ENCODE measurements around the gene CROCC. TPM values are rescaled to one million over a fixed set of nuclear protein-coding genes. Genes with fewer than 3 reads are reported as not detected.
"Not testable (repeated sequence)": the region's sequence is repeated elsewhere in the genome, so short reads cannot be mapped to it uniquely, and the experiment has no call there.

The CROCC gene
- total and polyA plus RNA-seq, 7 experiments from 2014 or later: 1.4 to 84.8 (median 61.9) TPM

DNA sequence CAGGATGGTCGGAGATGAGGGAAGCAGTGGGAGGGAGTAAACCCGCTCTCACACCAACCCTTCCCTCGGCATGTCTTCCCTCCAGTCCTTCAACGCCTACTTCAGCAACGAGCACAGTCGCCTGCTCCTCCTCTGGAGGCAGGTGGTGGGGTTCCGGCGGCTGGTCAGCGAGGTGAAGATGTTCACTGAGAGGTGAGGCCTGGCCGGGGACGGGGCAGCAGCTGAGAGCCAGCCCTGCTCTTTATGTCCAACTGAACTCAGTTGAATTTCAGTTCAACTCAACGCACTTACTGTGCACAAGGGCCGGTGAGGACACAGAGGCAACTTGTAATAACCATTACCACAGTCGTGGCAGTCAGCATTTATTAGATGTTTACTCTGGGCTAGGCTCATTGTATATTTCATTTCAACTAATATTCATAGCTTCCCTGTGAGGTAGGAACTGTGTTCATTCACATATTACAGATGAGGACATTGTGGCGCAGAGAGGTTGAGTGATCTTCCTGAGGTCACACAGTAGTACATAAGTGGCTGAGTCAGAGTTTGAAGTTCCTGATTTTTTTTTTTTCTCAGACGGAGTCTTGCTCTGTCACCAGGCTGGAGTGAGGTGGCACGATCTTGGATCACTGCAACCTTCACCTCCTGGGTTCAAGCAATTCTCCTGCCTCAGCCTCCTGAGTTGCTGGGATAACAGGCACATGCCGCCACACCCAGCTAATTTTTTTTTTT, 9.6 kb downstream of the CROCC start:
- peaks cover 0 to 34% (median 10%) of the 10 kb centered on the region in 5 donors for H3K36me3 Mint-ChIP-seq

DNA sequence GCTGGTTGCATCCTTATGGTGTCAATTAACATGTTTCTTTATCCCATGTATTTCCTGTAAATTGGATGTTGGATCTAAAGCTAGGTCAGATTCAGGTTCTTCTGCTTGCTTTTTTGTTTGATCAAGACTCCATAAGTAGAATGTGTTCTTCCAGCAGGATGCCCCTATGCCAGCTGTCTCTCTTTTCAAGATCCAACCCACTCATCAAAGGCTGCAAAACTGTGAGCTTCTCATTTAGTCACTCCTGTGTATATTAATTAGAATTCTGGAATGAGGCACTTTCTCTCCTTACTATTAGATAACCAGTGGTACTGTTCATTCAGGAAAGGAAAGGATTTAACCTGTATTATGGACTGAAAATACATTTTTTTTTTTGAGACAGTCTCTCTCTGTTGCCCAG, 12.2 kb downstream of the CROCC start:
- ATAC-seq; H3K4me1 ChIP-seq (ENCODE audit: control insufficient read depth in 2 of 2, insufficient read depth in 2 of 2, low read length in 2 of 2); H3K27me3 ChIP-seq (ENCODE audit: control insufficient read depth in 2 of 2, insufficient read depth in 2 of 2, low read length in 2 of 2); H3K9me3 Mint-ChIP-seq; H3K27me3 Mint-ChIP-seq; H3K4me3 Mint-ChIP-seq; H3K27ac ChIP-seq (ENCODE audit: low read depth, low read length); H3K4me1 Mint-ChIP-seq; DNase-seq; H3K4me3 ChIP-seq (ENCODE audit: low read length); H3K9me3 ChIP-seq (ENCODE audit: control insufficient read depth in 2 of 3, low read length in 3 of 3); intact Hi-C loops (cut with micrococcal nuclease): not testable (repeated sequence)
- CTCF ChIA-PET: interaction anchor here (0.6 to 0.7 kb wide), 2 partner anchors 18 to 366 kb away, joined by 3 to 5 read pairs; no protein-coding TSS in a partner anchor
- POLR2A ChIA-PET: interaction anchor here (0.6 to 0.7 kb wide), 3 partner anchors 9 to 916 kb away, joined by 3 to 11 read pairs (median 3); no protein-coding TSS in a partner anchor
- Mint-ChIP-seq H3K36me3 (peaks cover 0 to 39% (median 10%) of the 10 kb centered on the region in 5 donors), H3K27ac (peak overlapping the region in 1 of 9 donors; percentile 24)
- peaks cover 0 to 34% (median 0%) of the 10 kb centered on the region in 3 experiments for H3K36me3 ChIP-seq (ENCODE audit: control insufficient read depth in 2 of 3, insufficient read depth in 3 of 3, low read length in 3 of 3)

More for the DNA sequence above, 9.6 kb downstream of the CROCC start:
- H3K9me3 Mint-ChIP-seq; intact Hi-C loops (cut with micrococcal nuclease); H3K4me3 Mint-ChIP-seq; H3K27me3 Mint-ChIP-seq; H3K9me3 ChIP-seq (ENCODE audit: control insufficient read depth in 2 of 3, low read length in 3 of 3); H3K4me1 ChIP-seq (ENCODE audit: control insufficient read depth in 2 of 2, insufficient read depth in 2 of 2, low read length in 2 of 2); DNase-seq; H3K27me3 ChIP-seq (ENCODE audit: control insufficient read depth in 2 of 2, insufficient read depth in 2 of 2, low read length in 2 of 2); H3K27ac ChIP-seq (ENCODE audit: low read depth, low read length); ATAC-seq; H3K4me3 ChIP-seq (ENCODE audit: low read length); CTCF ChIA-PET: not testable (repeated sequence)
- H3K36me3 ChIP-seq (ENCODE audit: control insufficient read depth in 2 of 3, insufficient read depth in 3 of 3, low read length in 3 of 3): peaks cover 0 to 13% (median 0%) of the 10 kb centered on the region in 3 experiments
- POLR2A ChIA-PET: interaction anchor here (0.5 kb wide), 1 partner anchor 26 kb away, joined by 4 read pairs; no protein-coding TSS in a partner anchor
- peaks cover 0 to 19% (median 0%) of the 10 kb centered on the region in 7 donors for H3K4me1 Mint-ChIP-seq
- H3K27ac Mint-ChIP-seq: peak overlapping the region in 2 of 9 donors; percentile 15 to 49

DNA sequence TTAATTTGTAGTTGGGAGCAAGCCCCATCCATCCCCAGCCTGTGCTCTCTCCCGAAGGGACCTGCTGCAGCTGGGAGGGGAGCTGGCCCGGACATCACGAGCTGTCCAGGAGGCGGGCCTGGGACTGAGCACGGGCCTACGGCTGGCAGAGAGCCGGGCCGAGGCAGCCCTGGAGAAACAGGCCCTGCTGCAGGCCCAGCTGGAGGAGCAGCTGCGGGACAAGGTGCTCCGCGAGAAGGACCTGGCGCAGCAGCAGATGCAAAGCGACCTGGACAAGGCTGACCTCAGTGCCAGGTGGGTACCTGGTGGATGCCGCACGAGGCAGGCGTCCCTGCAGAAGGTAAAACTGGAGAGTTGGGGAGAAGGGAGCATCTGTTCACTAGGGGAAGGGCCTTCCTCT, 14.8 kb downstream of the CROCC start:
- POLR2A ChIA-PET; H3K4me3 Mint-ChIP-seq; intact Hi-C loops (cut with micrococcal nuclease); H3K9me3 ChIP-seq (ENCODE audit: control insufficient read depth in 2 of 3, low read length in 3 of 3); DNase-seq; H3K4me1 Mint-ChIP-seq; H3K27me3 Mint-ChIP-seq; H3K4me1 ChIP-seq (ENCODE audit: control insufficient read depth in 2 of 2, insufficient read depth in 2 of 2, low read length in 2 of 2); H3K27ac Mint-ChIP-seq; H3K27me3 ChIP-seq (ENCODE audit: control insufficient read depth in 2 of 2, insufficient read depth in 2 of 2, low read length in 2 of 2); H3K27ac ChIP-seq (ENCODE audit: low read depth, low read length); H3K9me3 Mint-ChIP-seq; ATAC-seq; H3K4me3 ChIP-seq (ENCODE audit: low read length); CTCF ChIA-PET: not testable (repeated sequence)
- H3K36me3 ChIP-seq (ENCODE audit: control insufficient read depth in 2 of 3, insufficient read depth in 3 of 3, low read length in 3 of 3): peaks cover 0 to 33% (median 0%) of the 10 kb centered on the region in 3 experiments
- H3K36me3 Mint-ChIP-seq: peaks cover 0 to 30% (median 8%) of the 10 kb centered on the region in 5 donors

DNA sequence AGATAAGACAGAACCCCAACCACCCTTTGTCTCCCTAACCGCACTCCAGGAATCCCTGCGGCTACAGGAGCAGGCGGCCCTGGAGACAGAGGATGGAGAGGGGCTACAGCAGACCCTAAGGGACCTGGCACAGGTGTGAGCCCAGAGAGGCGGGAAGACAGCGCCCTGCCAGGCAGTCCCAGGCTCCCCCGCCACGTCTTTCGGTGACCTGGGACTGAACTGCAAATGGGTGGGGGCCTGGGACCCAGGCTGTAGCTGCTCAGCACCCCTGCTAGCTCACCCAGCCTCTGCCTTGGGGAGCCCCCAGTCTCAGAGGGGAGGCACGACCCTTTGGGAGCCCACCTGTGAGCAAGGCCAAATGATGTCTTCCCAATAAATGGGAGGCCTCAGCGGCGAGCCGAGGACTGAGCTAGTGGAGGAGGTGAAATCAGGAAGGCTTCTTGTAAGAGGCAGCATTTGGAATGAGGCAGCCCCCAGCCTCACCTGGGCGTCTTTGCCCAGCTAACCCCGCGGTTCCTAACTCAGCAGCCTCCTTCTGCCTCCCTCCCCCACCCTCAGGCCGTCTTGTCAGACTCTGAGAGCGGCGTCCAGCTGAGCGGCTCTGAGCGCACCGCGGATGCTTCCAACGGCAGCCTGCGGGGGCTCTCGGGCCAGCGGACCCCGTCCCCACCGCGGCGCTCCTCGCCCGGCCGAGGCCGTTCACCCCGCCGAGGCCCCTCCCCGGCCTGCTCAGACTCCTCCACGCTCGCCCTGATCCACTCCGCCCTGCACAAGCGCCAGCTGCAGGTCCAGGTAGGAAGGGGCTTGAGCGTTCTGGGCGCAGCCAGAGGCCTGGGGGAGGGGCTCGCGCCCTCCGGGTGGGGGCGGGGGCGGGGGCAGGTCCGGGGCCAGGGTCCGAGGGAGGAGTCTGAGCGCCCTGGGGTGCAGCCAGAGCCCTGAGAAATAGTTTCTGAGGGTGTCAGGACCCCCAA, 16.9 kb downstream of the CROCC start:
- H3K4me3 Mint-ChIP-seq: no peak overlapping the region
- Histone ChIP-seq H3K27me3 (ENCODE audit: control insufficient read depth in 2 of 2, insufficient read depth in 2 of 2, low read length in 2 of 2) (no peaks in the 10 kb centered on the region), H3K36me3 (ENCODE audit: control insufficient read depth in 2 of 3, insufficient read depth in 3 of 3, low read length in 3 of 3) (peaks cover 0 to 50% (median 0%) of the 10 kb centered on the region in 3 experiments), H3K9me3 (ENCODE audit: control insufficient read depth in 2 of 3, low read length in 3 of 3) (no peaks in the 10 kb centered on the region), H3K4me3 (ENCODE audit: low read length) (no peak overlapping the region), H3K4me1 (ENCODE audit: control insufficient read depth in 2 of 2, insufficient read depth in 2 of 2, low read length in 2 of 2) (no peaks in the 10 kb centered on the region), H3K27ac (ENCODE audit: low read depth, low read length) (no peak overlapping the region)
- POLR2A ChIA-PET: interaction anchor here (0.8 kb wide), 1 partner anchor 63 kb away, joined by 3 read pairs; no protein-coding TSS in a partner anchor
- peak; percentile 11 for ATAC-seq
- H3K27me3 Mint-ChIP-seq: no peaks in the 10 kb centered on the region
- CTCF ChIA-PET: no interaction called here
- peaks cover 0 to 32% (median 11%) of the 10 kb centered on the region in 5 donors for H3K36me3 Mint-ChIP-seq
- no peaks in the 10 kb centered on the region for H3K9me3 Mint-ChIP-seq
- DNase-seq: no peak
- H3K4me1 Mint-ChIP-seq: peaks cover 0 to 5% (median 0%) of the 10 kb centered on the region in 7 donors
- H3K27ac Mint-ChIP-seq: peak overlapping the region in 1 of 9 donors; percentile 63
- intact Hi-C loops (cut with micrococcal nuclease): no loop called here

DNA sequence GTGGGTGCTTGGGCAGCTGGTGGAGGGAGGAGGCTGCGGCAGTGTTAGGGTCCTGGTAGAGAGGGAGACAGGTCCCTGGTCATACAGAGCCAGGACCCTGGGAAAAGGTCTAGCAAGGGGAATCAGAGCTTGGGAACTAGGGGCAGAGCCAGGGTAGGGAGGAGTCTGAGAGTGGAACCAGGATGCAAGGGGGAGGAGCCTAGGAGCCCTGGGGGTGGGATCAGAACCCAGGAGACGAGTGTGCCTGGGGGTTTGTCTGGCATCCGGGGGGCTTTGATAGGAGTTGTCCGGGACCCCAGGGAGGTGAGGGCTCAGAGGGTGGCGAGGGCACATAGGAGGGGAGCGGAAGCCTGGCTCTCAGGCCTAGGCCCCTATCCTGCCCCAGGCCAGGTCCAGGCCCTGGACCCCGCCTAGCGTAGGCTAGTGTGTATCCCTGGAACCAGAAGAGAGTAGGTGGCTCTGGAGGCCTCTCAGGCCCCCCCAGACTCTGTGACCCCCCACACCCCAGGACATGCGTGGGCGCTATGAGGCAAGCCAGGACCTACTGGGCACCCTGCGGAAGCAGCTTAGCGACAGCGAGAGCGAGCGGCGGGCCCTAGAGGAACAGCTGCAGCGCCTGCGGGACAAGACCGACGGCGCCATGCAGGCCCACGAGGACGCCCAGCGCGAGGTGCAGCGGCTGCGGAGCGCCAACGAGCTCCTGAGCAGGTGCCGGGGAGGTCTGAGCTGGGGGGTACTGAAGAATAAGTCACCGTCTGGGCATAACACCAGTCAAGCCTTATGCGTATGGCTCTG, 17.9 kb downstream of the CROCC start:
- not testable (repeated sequence) for H3K9me3 Mint-ChIP-seq

DNA sequence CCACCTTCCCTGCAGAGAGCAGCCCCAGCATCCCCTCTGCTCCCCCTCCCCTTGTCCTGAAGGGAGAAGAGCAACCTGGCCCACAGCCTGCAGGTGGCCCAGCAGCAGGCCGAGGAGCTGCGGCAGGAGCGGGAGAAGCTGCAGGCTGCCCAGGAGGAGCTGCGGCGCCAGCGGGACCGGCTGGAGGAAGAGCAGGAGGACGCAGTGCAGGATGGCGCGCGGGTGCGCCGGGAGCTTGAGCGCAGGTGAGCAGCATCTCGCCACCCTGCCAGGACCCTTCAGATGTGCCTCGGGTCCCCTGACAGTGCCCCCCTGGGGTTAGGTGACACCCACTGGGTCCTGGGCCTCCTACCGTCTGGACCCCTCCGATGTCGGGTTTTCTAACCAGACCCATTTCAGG, 22.3 kb downstream of the CROCC start:
- no peaks in the 10 kb centered on the region for H3K9me3 Mint-ChIP-seq
- CTCF ChIA-PET: no interaction called here
- H3K4me1 Mint-ChIP-seq: peaks cover 0 to 5% (median 0%) of the 10 kb centered on the region in 7 donors
- Histone ChIP-seq H3K36me3 (ENCODE audit: control insufficient read depth in 2 of 3, insufficient read depth in 3 of 3, low read length in 3 of 3) (peaks cover 0 to 51% (median 0%) of the 10 kb centered on the region in 3 experiments), H3K27ac (ENCODE audit: low read depth, low read length) (no peak overlapping the region), H3K27me3 (ENCODE audit: control insufficient read depth in 2 of 2, insufficient read depth in 2 of 2, low read length in 2 of 2) (no peaks in the 10 kb centered on the region), H3K4me3 (ENCODE audit: low read length) (no peak overlapping the region), H3K9me3 (ENCODE audit: control insufficient read depth in 2 of 3, low read length in 3 of 3) (no peaks in the 10 kb centered on the region), H3K4me1 (ENCODE audit: control insufficient read depth in 2 of 2, insufficient read depth in 2 of 2, low read length in 2 of 2) (no peaks in the 10 kb centered on the region)
- intact Hi-C loops (cut with micrococcal nuclease): no loop called here
- no peak overlapping the region for H3K4me3 Mint-ChIP-seq
- H3K27me3 Mint-ChIP-seq: no peaks in the 10 kb centered on the region
- H3K36me3 Mint-ChIP-seq: peaks cover 0 to 30% (median 12%) of the 10 kb centered on the region in 5 donors
- ATAC-seq: no peak
- no peak for DNase-seq
- peak overlapping the region in 1 of 9 donors; percentile 54 for H3K27ac Mint-ChIP-seq
- POLR2A ChIA-PET: no interaction called here

More for the DNA sequence above, 17.9 kb downstream of the CROCC start:
- H3K27ac Mint-ChIP-seq; intact Hi-C loops (cut with micrococcal nuclease); POLR2A ChIA-PET; H3K4me1 ChIP-seq (ENCODE audit: control insufficient read depth in 2 of 2, insufficient read depth in 2 of 2, low read length in 2 of 2); H3K4me1 Mint-ChIP-seq; CTCF ChIA-PET; H3K27me3 ChIP-seq (ENCODE audit: control insufficient read depth in 2 of 2, insufficient read depth in 2 of 2, low read length in 2 of 2); H3K4me3 Mint-ChIP-seq; H3K27ac ChIP-seq (ENCODE audit: low read depth, low read length); H3K27me3 Mint-ChIP-seq; DNase-seq; H3K9me3 ChIP-seq (ENCODE audit: control insufficient read depth in 2 of 3, low read length in 3 of 3); H3K4me3 ChIP-seq (ENCODE audit: low read length): not testable (repeated sequence)
- peak; percentile 29 for ATAC-seq
- H3K36me3 Mint-ChIP-seq: peaks cover 0 to 30% (median 11%) of the 10 kb centered on the region in 5 donors
- peaks cover 0 to 56% (median 0%) of the 10 kb centered on the region in 3 experiments for H3K36me3 ChIP-seq (ENCODE audit: control insufficient read depth in 2 of 3, insufficient read depth in 3 of 3, low read length in 3 of 3)
